K562 (cell line): Measurements from ENCODE around the gene GBF1. TPM values are rescaled to one million over a fixed set of nuclear protein-coding genes. Genes with fewer than 3 reads are reported as not detected.

Source experiments
- SMARCA5 ChIP-seq: fragments of 450-650 bp; IDR thresholded peaks from 2 replicates; pipeline ENCODE4 v1.6.1; 2016
- TBP ChIP-seq: optimal IDR thresholded peaks from 2 replicates; pipeline ENCODE3; 2011; ENCODE audit warnings: low read depth, low read length, improper control_type of control experiment
- polyA plus RNA-seq, 8 experiments: library from polyadenylated mRNA; depleted of rRNA in 4 of 8; stranded (reverse) in 5 of 8; unstranded in 3 of 8; fragments of >200 nt; fragmentation: Nextera tagmentation in 2 of 8; fragmentation: Illumina TruSeq in 1 of 8; extraction: Ambion mirVana in 2 of 8; extraction: Trizol in 1 of 8; gene quantifications; 2 replicates each; pipeline versions ENCODE4 v1.2.1 to v1.2.3, GENCODE V29; 2011 to 2014; ENCODE audit warnings: inconsistent platforms in 1 of 8, missing spikeins in 1 of 8
- total RNA-seq, 7 experiments: library from RNA; depleted of rRNA in 6 of 7; stranded (reverse); fragments of >200 nt in 6 of 7; fragmentation: Illumina TruSeq in 2 of 7; extraction: Trizol in 2 of 7; gene quantifications; 2 replicates each; pipeline versions ENCODE4 v1.2.1 to v1.2.3, GENCODE V29; 2011 to 2021; ENCODE audit warnings: low replicate concordance in 1 of 7
- TF ChIP-seq, protein P1 (sequence below): fragments of 200-800 bp; sonication (Bioruptor generic); IDR thresholded peaks from 2 replicates; pipeline ENCODE4 v1.6.1; 2016; ENCODE audit warnings: missing genetic modification characterization, missing compliant biosample characterization
- TF ChIP-seq, protein P2 (sequence below): fragments of 450-650 bp; IDR thresholded peaks from 2 replicates; pipeline ENCODE4 v1.6.1; 2018; ENCODE audit not compliant: partially characterized antibody
- TF ChIP-seq, protein P3 (sequence below): fragments of 250-450 bp; sonication (Bioruptor Pico); IDR thresholded peaks from 2 replicates; pipeline ENCODE4 v1.8.0; 2021; ENCODE audit warnings: borderline replicate concordance, mild to moderate bottlenecking, moderate library complexity; ENCODE audit not compliant: poor library complexity, severe bottlenecking

The GBF1 gene
- total and polyA plus RNA-seq, 9 of the 15 experiments (the other 6 are each of a cell fraction or from before 2014, with no cell fraction given): 0.69 to 28.0 (median 10.3) TPM

- TF ChIP-seq, protein P1, sequence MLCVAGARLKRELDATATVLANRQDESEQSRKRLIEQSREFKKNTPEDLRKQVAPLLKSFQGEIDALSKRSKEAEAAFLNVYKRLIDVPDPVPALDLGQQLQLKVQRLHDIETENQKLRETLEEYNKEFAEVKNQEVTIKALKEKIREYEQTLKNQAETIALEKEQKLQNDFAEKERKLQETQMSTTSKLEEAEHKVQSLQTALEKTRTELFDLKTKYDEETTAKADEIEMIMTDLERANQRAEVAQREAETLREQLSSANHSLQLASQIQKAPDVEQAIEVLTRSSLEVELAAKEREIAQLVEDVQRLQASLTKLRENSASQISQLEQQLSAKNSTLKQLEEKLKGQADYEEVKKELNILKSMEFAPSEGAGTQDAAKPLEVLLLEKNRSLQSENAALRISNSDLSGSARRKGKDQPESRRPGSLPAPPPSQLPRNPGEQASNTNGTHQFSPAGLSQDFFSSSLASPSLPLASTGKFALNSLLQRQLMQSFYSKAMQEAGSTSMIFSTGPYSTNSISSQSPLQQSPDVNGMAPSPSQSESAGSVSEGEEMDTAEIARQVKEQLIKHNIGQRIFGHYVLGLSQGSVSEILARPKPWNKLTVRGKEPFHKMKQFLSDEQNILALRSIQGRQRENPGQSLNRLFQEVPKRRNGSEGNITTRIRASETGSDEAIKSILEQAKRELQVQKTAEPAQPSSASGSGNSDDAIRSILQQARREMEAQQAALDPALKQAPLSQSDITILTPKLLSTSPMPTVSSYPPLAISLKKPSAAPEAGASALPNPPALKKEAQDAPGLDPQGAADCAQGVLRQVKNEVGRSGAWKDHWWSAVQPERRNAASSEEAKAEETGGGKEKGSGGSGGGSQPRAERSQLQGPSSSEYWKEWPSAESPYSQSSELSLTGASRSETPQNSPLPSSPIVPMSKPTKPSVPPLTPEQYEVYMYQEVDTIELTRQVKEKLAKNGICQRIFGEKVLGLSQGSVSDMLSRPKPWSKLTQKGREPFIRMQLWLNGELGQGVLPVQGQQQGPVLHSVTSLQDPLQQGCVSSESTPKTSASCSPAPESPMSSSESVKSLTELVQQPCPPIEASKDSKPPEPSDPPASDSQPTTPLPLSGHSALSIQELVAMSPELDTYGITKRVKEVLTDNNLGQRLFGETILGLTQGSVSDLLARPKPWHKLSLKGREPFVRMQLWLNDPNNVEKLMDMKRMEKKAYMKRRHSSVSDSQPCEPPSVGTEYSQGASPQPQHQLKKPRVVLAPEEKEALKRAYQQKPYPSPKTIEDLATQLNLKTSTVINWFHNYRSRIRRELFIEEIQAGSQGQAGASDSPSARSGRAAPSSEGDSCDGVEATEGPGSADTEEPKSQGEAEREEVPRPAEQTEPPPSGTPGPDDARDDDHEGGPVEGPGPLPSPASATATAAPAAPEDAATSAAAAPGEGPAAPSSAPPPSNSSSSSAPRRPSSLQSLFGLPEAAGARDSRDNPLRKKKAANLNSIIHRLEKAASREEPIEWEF (CRISPR knock-in tag): no peak
- TF ChIP-seq TBP (peak; percentile 17), SMARCA5 (peak; percentile 39; the same call in 1 of the 2 replicates)
- TF ChIP-seq, protein P2, sequence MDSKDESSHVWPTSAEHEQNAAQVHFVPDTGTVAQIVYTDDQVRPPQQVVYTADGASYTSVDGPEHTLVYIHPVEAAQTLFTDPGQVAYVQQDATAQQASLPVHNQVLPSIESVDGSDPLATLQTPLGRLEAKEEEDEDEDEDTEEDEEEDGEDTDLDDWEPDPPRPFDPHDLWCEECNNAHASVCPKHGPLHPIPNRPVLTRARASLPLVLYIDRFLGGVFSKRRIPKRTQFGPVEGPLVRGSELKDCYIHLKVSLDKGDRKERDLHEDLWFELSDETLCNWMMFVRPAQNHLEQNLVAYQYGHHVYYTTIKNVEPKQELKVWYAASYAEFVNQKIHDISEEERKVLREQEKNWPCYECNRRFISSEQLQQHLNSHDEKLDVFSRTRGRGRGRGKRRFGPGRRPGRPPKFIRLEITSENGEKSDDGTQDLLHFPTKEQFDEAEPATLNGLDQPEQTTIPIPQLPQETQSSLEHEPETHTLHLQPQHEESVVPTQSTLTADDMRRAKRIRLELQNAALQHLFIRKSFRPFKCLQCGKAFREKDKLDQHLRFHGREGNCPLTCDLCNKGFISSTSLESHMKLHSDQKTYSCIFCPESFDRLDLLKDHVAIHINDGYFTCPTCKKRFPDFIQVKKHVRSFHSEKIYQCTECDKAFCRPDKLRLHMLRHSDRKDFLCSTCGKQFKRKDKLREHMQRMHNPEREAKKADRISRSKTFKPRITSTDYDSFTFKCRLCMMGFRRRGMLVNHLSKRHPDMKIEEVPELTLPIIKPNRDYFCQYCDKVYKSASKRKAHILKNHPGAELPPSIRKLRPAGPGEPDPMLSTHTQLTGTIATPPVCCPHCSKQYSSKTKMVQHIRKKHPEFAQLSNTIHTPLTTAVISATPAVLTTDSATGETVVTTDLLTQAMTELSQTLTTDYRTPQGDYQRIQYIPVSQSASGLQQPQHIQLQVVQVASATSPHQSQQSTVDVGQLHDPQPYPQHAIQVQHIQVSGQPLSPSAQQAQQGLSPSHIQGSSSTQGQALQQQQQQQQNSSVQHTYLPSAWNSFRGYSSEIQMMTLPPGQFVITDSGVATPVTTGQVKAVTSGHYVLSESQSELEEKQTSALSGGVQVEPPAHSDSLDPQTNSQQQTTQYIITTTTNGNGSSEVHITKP: peak; percentile 6
- TF ChIP-seq, protein P3, sequence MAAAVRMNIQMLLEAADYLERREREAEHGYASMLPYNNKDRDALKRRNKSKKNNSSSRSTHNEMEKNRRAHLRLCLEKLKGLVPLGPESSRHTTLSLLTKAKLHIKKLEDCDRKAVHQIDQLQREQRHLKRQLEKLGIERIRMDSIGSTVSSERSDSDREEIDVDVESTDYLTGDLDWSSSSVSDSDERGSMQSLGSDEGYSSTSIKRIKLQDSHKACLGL (CRISPR knock-in tag): peak; percentile 47
Observed at GRCh38 chr10:102241444-102242117, 3.8 kb upstream of the GBF1 start, which contains the start of gene PITX3 (continued).
